ENCODE results near the gene PPP1R18.

DNA sequence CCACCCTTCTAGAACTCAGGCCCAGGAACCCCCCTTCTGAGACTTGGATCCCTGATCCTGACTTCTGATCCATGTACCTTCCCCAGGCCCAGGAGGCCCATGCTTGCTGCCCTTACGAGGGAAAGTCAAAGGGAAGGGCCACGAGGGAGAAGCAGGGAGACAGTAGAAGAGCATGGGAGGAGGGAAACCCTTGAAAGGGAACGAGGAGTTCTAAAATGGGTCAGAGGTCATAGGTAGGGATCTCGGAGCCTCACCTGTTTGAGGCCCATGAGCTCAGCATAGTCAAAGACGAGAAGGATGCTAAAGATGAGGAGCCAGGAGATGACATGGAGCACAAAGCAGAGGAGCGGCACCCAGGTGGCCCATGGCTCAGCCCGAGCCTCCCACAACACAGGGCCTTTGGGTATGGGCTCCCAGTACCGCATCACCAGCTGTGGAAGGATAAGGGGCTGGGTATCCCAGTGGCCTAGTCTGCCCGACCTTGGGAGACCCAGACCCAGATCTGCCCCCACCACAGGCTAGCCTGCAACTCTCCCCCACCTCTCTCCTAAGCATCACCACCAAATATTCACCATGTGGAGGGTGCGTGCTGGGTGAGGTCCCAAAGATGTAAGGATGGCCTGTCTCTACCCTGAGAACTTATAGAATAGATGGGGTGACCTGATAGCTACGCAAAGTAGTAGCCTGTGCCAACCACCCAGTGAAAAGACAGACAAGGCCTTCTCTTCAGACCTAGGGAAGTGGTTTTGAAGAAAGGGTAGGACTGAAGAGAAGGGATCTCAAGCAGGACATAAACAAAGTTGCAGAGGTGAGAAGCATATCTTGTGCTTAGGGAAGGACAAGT lies 2.8 kb upstream of the PPP1R18 start:
- TF ChIP-seq, protein P1, sequence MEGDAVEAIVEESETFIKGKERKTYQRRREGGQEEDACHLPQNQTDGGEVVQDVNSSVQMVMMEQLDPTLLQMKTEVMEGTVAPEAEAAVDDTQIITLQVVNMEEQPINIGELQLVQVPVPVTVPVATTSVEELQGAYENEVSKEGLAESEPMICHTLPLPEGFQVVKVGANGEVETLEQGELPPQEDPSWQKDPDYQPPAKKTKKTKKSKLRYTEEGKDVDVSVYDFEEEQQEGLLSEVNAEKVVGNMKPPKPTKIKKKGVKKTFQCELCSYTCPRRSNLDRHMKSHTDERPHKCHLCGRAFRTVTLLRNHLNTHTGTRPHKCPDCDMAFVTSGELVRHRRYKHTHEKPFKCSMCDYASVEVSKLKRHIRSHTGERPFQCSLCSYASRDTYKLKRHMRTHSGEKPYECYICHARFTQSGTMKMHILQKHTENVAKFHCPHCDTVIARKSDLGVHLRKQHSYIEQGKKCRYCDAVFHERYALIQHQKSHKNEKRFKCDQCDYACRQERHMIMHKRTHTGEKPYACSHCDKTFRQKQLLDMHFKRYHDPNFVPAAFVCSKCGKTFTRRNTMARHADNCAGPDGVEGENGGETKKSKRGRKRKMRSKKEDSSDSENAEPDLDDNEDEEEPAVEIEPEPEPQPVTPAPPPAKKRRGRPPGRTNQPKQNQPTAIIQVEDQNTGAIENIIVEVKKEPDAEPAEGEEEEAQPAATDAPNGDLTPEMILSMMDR (IDR thresholded peaks at IDR 0.05; ENCODE audit: poor library complexity) = no peak
- no peak for TF ChIP-seq EZH2 (IDR thresholded peaks at IDR 0.05; ENCODE audit: borderline replicate concordance)
- no peak for TF ChIP-seq EZH2phosphoT487 (IDR thresholded peaks at IDR 0.05; ENCODE audit: low read depth, severe bottlenecking, unreplicated experiment)

Measured in hepatocyte (in vitro differentiated cells).